Breast epithelium (tissue), 3 donors: ENCODE results near the gene TSFM.

Experiments
- POLR2A ChIP-seq: fragments of 450-650 bp; IDR thresholded peaks from one replicate; pipeline ENCODE4 v1.6.1; 2016; ENCODE audit warnings: antibody characterized with exemption, mild to moderate bottlenecking, moderate library complexity
- POLR2AphosphoS5 ChIP-seq, 3 donors: sonication (generic); formaldehyde crosslinking; IDR thresholded peaks; one replicate each; pipeline ENCODE4 v1.6.1; 2017; ENCODE audit warnings: antibody characterized with exemption in 3 of 3
- TF ChIP-seq, protein P1 (sequence below), 3 donors: fragments of 450-650 bp; IDR thresholded peaks; one replicate each; pipeline ENCODE4 v1.5.1; 2016 to 2017; ENCODE audit warnings: antibody characterized with exemption in 3 of 3, mild to moderate bottlenecking in 3 of 3, moderate library complexity in 3 of 3

DNA sequence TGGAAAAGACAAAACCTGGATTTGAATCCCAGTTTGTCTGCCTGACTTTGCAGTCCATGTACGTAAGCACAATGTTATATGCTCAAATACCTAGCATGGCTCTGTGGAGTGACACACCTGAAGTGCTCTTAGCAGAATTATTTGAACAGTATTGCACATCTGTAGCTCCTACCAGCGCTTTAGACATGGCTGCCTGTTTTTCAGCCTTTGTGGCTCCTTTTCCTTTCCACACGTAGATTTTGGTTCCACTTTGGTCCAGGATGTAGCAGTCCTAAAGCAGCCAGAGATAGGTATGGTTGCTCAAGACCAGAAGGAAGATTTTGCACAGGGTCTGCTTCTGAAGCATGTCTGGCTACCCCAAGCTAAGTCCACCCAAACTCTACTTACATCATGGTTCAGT is 26.8 kb downstream of the TSFM start:
- no peak for TF ChIP-seq POLR2A
- TF ChIP-seq, protein P1, sequence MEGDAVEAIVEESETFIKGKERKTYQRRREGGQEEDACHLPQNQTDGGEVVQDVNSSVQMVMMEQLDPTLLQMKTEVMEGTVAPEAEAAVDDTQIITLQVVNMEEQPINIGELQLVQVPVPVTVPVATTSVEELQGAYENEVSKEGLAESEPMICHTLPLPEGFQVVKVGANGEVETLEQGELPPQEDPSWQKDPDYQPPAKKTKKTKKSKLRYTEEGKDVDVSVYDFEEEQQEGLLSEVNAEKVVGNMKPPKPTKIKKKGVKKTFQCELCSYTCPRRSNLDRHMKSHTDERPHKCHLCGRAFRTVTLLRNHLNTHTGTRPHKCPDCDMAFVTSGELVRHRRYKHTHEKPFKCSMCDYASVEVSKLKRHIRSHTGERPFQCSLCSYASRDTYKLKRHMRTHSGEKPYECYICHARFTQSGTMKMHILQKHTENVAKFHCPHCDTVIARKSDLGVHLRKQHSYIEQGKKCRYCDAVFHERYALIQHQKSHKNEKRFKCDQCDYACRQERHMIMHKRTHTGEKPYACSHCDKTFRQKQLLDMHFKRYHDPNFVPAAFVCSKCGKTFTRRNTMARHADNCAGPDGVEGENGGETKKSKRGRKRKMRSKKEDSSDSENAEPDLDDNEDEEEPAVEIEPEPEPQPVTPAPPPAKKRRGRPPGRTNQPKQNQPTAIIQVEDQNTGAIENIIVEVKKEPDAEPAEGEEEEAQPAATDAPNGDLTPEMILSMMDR (IDR thresholded peaks at IDR 0.05) = no peak
- TF ChIP-seq POLR2AphosphoS5 (IDR thresholded peaks at IDR 0.05) = no peak
